Stimulated activated naive CD8-positive, alpha-beta T cell treated with anti-CD3 and anti-CD28 coated beads, Interleukin-15, amount 100 ng/mL, for 72 hours (primary cell): ENCODE measurements around the gene THRB.
A peak's percentile ranks its signal among the peaks of the same experiment; 100 is the strongest.

Source experiments
- ATAC-seq: fragments of 150-1000 bp; cut with Tn5 transposase; 2 replicates; pipeline ENCODE4 v1.10.0; 2021; ENCODE audit warnings: mild to moderate bottlenecking, moderate library complexity
- DNase-seq, 2 donors: peaks; one replicate each; pipeline ENCODE4 v3.0.0; 2021 to 2022
- H3K27ac Mint-ChIP-seq, 2 donors: one replicate each; pipeline ENCODE4 v1.8.0; 2022; ENCODE audit warnings: mild to moderate bottlenecking in 2 of 2, mixed read lengths in 2 of 2, moderate library complexity in 2 of 2
- H3K27me3 Mint-ChIP-seq: one replicate; pipeline ENCODE4 v1.8.0; 2022; ENCODE audit warnings: mixed read lengths
- H3K4me1 Mint-ChIP-seq: one replicate; pipeline ENCODE4 v1.8.0; 2022; ENCODE audit warnings: mild to moderate bottlenecking, mixed read lengths
- H3K4me3 Mint-ChIP-seq, 2 donors: one replicate each; pipeline ENCODE4 v1.8.0; 2022; ENCODE audit warnings: mild to moderate bottlenecking in 2 of 2, mixed read lengths in 2 of 2, moderate library complexity in 1 of 2
- H3K9me3 Mint-ChIP-seq, 2 donors: one replicate each; pipeline ENCODE4 v1.8.0; 2022; ENCODE audit warnings: mixed read lengths in 2 of 2

The THRB gene

DNA sequence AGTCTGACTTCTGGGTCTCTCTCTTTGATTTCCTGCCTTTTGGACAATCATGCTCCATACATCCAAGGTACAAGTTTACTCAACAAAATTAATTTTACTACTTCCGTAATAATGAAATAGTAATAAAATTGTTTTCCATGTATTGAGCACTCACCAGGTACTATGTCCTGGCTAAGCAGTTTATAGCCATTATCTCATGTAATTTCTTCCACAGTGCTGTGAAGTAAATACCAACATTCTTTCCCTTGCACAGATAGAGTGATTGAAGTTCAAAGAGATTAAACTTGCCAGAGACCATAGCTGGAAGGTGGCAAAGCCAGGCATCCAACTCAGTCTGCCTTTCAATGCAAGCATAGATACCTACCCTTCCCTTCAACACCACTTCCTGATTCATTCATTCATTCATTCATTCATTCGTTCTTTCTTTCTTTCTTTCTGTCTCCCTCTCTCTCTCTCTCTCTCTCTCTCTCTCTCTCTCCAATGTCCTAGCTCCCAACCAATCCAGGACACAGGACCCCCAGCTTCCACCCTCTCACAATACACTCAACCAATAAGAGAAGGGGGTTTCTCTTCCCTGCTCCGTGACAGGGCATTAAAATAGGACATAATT is 12.4 kb downstream of the THRB start:
- Mint-ChIP-seq H3K4me3 (no peak overlapping the region), H3K27me3 (peaks cover 22% of the 10 kb centered on the region), H3K9me3 (no peaks in the 10 kb centered on the region), H3K27ac (no peak overlapping the region), H3K4me1 (no peaks in the 10 kb centered on the region)
- ATAC-seq (no peak), DNase-seq (no peak)

DNA sequence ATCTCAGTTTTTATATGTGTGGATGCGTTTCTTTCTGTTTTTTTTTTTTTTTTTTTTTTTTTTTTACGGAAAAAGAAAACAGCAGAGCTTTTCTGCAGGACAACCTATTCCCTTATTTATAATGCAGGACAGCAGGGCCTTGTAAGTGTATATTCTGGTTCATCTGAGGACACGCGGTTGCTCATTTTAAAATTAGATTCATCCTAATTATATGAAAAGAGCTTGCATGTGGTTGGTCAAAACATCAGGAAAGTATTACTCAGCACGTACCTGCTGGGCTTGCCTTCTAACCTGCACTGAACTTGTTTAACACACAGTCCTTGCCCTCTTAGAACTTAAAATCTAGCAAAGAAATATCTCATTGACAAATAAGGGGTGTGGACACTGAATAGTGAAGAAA is 13.5 kb downstream of the THRB start:
- H3K27ac Mint-ChIP-seq = no peak overlapping the region
- no peaks in the 10 kb centered on the region for H3K4me1 Mint-ChIP-seq
- H3K27me3 Mint-ChIP-seq = peaks cover 22% of the 10 kb centered on the region
- no peak overlapping the region for H3K4me3 Mint-ChIP-seq
- DNase-seq = no peak
- no peak for ATAC-seq
- no peaks in the 10 kb centered on the region for H3K9me3 Mint-ChIP-seq

DNA sequence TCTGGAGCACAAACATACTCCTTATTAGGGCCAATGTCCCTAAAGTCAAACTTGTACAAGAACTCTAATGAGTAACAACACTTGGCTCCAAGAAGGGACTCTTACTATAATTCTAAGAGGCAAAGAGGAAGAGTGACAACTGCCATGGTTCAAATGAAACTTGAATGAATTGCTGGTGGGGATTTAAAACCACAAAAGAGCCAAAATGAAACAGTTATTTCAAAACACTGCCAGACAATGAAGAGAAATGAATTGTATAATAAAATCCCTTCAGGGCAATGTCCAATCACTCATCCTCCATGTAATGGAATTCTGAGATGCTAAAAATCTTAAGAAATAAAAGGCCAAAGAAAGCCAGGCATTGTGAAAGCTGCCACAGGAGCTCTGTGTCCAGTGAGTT is 14.2 kb downstream of the THRB start:
- Mint-ChIP-seq H3K9me3 (no peaks in the 10 kb centered on the region), H3K4me1 (no peaks in the 10 kb centered on the region), H3K4me3 (no peak overlapping the region), H3K27me3 (peaks cover 17% of the 10 kb centered on the region), H3K27ac (no peak overlapping the region)
- DNase-seq = no peak
- ATAC-seq = no peak

DNA sequence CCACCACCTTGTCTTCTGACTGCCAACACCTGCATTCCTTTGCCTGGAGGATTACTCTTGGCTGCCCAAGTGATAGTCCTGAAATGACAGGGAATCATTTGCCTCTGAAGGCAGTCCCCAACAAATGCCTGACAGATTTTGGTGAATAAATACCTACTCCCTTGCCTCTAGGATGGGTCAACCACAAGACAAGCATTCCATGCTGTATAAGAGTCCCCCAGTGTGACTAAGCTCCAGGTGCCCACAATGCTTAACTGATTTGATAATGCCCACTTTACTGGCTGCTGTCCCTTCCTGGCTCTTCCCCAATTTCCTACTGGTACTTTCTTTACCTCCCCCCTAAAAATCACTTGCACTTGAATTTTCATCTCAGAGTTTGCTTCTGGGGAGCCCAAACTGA is 14.8 kb downstream of the THRB start:
- Mint-ChIP-seq H3K4me1 (no peaks in the 10 kb centered on the region), H3K4me3 (no peak overlapping the region), H3K9me3 (no peaks in the 10 kb centered on the region), H3K27ac (no peak overlapping the region), H3K27me3 (peaks cover 14% of the 10 kb centered on the region)
- ATAC-seq (no peak), DNase-seq (no peak)

DNA sequence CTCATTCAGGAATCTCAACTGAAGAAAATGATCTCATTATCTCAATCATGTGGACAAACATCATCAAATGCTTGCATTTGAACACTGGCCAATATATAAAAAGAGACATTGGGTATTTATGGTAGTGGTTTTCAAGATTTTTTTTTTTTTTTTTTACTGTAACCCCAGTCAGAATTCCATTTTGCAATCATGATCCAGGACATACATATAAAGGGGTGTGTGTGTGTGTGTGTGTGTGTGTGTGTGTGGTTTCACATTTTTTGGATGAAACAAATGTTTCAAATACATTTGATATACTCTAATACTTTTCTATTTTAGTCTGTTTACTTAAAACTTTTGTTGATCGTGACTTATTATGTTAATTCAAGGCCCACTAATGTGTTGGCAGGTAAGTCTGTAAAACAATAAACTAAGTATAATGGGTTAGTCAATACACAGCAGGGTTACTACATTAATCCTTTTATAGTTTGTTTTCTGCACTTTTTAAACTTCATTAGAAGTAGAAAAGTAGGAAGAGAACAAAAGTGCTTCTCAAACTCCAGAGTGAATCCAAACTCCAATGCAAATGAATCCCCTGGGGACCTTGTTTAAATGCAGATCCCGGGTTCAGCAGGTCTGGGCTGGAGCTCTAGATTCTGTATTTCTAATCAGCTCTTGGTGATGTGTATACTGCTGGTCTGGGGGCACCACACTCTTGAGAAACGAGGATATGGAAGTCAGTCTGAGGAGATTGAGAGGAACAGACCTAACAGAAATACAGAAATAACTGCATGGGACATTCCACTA is 17.6 kb downstream of the THRB start:
- Mint-ChIP-seq H3K4me1 (no peaks in the 10 kb centered on the region), H3K27me3 (peaks cover 7% of the 10 kb centered on the region), H3K9me3 (no peaks in the 10 kb centered on the region), H3K4me3 (no peak overlapping the region), H3K27ac (no peak overlapping the region)
- ATAC-seq = no peak
- no peak for DNase-seq

DNA sequence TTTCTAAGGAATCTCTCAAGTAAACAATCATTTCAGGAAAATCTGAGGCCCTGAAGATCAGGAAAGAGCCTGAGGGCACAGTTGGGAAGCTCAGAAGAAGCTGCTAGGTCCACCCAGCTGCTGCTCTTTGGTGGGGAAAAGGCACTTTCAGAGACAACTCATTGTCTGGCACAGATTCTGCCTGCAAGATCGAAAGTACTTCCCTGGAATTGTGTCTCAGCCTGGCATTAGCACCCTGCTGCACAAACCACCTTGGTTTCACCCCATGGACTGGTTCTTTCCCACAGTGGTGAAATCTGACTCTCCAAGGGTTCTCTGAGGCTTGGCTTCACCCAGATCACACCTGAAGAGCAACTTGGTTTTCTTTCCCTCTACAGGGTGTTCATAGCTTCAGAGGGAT is 18.7 kb downstream of the THRB start:
- H3K27me3 Mint-ChIP-seq = peaks cover 7% of the 10 kb centered on the region

DNA sequence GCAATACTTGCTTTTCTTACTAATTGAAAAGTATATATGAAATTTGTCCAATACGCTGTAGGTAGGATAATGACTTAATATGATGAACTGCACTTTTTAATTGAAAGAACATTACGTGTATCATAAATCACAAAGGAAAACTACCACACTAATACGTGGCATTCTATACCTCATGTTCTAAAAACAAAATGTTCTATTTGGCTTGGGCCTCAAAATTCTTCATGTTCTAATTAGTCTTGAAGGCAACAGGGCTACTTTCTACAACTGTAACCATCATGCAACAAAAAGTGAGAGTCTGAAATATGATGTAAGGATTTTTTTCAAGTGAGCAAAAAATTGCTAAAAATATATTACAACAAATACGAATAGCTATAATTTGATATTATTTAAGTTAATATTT is 19.8 kb downstream of the THRB start:
- peaks cover 1% of the 10 kb centered on the region for H3K27me3 Mint-ChIP-seq
- H3K4me3 Mint-ChIP-seq = no peak overlapping the region
- ATAC-seq (no peak), DNase-seq (no peak)
- no peaks in the 10 kb centered on the region for H3K4me1 Mint-ChIP-seq
- H3K27ac Mint-ChIP-seq = no peak overlapping the region
- H3K9me3 Mint-ChIP-seq = no peaks in the 10 kb centered on the region

More for the DNA sequence above, 18.7 kb downstream of the THRB start:
- Mint-ChIP-seq H3K9me3 (no peaks in the 10 kb centered on the region), H3K4me3 (no peak overlapping the region), H3K27ac (no peak overlapping the region), H3K4me1 (no peaks in the 10 kb centered on the region)
- DNase-seq = no peak
- ATAC-seq = no peak

DNA sequence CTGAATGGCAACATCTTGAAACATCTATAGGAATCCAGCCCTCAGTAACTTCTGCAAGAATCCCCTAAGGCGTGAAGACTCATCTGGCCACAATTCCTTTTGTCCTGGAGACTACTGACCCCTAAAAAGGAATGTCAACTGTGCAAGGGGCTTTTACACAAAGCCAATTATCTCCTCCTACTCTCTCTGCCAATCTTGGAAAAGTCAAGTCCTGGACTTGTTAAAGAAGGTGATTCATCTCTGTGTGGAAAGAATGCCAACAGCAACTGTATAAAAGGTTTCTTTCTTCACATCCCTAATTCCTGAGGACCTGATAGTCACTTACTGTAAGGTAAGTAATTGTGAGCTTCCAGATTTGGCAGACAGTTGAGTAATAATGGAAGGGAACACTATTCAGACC is 22.3 kb downstream of the THRB start:
- no peak for ATAC-seq

DNA sequence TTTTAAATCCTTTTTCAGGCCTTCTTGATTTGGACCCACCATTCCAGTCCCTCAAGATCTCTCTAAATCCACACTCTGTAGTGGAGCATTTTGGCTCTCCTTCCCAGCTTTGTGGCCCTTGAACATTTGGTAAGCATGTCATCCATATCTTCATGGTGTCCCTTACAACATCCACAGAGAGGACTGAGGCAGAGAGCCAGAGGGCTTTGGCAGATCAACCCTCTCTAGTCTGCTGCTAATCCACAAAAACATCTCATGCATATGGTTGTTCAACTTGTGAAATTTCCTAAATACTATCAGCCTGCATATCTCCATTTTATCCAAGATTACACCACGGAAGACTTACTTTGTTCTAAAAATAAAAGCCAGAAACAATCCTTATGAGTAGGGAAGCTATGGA is 23.2 kb downstream of the THRB start:
- Mint-ChIP-seq H3K27me3 (no peaks in the 10 kb centered on the region), H3K27ac (no peak overlapping the region), H3K9me3 (no peaks in the 10 kb centered on the region), H3K4me3 (no peak overlapping the region), H3K4me1 (no peaks in the 10 kb centered on the region)
- DNase-seq (no peak), ATAC-seq (no peak)

More for the DNA sequence above, 22.3 kb downstream of the THRB start:
- no peak overlapping the region for H3K4me3 Mint-ChIP-seq
- H3K4me1 Mint-ChIP-seq = no peaks in the 10 kb centered on the region
- H3K9me3 Mint-ChIP-seq = no peaks in the 10 kb centered on the region
- no peaks in the 10 kb centered on the region for H3K27me3 Mint-ChIP-seq
- no peak for DNase-seq
- H3K27ac Mint-ChIP-seq = no peak overlapping the region

DNA sequence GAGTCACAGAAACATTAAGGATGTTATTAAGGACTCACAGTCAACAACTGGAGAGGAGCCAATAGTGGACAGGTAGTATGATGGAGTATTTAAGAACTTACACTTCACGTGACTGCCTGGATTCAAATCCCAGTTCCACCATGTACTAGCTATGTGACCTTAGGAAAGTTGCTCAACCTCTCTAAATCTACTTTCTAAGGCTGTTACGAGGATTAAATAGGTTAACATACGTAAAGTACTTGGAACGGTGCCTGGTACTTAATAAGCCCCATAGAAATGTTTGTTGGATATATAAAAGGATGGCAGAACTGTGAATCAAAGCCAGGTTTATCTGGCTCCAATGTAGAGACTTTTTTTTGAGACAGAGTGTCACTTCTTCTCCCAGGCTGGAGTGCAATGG is 24.4 kb downstream of the THRB start:
- Mint-ChIP-seq H3K27ac (no peak overlapping the region), H3K4me1 (no peaks in the 10 kb centered on the region), H3K9me3 (peaks cover 0 to 2% of the 10 kb centered on the region in 2 donors), H3K27me3 (no peaks in the 10 kb centered on the region), H3K4me3 (no peak overlapping the region)
- ATAC-seq = no peak
- DNase-seq = no peak

DNA sequence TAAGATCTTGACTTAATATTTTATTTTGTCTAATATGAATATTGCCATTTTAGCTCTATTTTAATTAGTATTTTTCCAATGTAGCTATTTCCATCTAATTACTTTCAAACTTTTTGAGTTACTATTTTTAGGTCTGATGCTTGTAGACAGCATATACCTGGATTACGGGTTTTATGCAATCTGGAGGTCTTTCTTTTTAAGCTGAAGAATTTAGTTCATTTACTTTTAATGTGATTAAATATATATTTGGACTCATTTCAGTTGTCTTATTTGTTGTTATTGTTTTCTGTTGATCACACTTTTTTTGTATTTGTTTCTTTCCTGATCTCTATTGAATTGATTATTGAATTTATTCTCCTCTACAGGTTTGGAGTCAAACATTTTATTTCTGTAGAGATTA is 30.3 kb downstream of the THRB start:
- Mint-ChIP-seq H3K9me3 (peaks cover 0 to 8% of the 10 kb centered on the region in 2 donors), H3K4me1 (no peaks in the 10 kb centered on the region), H3K4me3 (no peak overlapping the region), H3K27me3 (no peaks in the 10 kb centered on the region), H3K27ac (no peak overlapping the region)
- no peak for DNase-seq
- ATAC-seq = no peak

DNA sequence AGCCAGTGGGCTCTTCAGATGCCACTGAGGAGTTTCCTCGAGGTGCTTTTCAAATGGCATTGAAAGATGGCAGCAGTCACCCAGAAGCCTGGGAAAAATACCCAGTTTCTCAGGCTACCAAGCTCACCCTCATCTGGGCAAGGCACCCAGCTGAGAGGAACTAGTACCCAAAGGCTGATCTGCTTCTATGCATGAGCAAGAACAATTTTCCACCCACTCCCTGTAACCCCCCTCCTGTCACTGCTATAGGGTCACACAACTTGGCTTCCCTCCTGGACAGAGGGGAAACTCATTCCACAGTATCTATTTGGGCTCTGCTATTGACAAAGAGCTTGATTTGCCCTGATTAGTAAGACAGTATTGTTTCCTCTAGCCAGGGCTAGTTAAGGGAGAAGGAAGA is 31.9 kb downstream of the THRB start:
- H3K9me3 Mint-ChIP-seq = peaks cover 0 to 13% of the 10 kb centered on the region in 2 donors
- no peaks in the 10 kb centered on the region for H3K4me1 Mint-ChIP-seq
- ATAC-seq (no peak), DNase-seq (no peak)
- H3K27ac Mint-ChIP-seq = no peak overlapping the region
- H3K27me3 Mint-ChIP-seq = no peaks in the 10 kb centered on the region
- no peak overlapping the region for H3K4me3 Mint-ChIP-seq

DNA sequence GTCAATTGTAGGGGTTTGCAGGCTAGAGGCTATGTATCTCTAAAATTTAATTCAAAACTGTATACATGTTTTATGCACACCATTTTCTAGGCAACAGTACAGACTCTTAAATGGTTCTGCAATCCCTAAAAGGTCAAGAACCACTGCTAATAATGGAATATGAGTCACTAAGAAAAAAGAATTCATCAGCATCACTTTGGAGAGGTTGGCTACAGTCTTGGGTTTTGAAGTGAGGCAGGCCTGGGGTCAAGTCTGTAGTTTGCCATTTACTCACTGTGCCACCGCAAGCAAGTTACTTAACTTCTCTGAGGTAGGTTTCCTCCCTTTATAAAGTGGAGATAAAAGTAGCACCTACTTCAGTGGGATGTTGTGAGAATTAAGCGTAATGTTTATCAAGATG is 33.7 kb downstream of the THRB start:
- no peaks in the 10 kb centered on the region for H3K4me1 Mint-ChIP-seq
- no peak overlapping the region for H3K27ac Mint-ChIP-seq
- ATAC-seq (no peak), DNase-seq (no peak)
- H3K9me3 Mint-ChIP-seq = peaks cover 0 to 13% of the 10 kb centered on the region in 2 donors
- no peak overlapping the region for H3K4me3 Mint-ChIP-seq
- H3K27me3 Mint-ChIP-seq = no peaks in the 10 kb centered on the region

DNA sequence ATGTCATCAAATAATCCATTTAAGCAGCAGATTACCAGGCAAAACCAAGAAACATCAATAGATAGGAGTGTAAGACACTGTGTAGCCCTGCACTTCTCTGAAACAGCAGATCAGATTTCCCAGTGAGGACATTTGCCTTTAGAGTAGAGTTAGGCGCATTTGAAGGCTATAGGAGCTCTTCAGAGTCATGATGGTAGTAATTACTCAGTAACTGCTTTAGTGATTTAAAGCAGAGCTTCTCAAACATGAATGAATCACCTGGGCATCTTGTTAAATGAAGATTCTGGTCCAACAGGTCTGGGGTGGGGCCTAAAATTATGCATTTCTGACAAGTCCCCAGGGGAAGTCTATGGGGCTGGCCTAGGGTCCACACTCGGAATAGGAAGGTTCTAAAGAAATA is 36.9 kb downstream of the THRB start:
- Mint-ChIP-seq H3K27me3 (no peaks in the 10 kb centered on the region), H3K4me3 (no peak overlapping the region), H3K27ac (no peak overlapping the region), H3K4me1 (no peaks in the 10 kb centered on the region), H3K9me3 (peaks cover 0 to 5% of the 10 kb centered on the region in 2 donors)
- no peak for ATAC-seq
- DNase-seq = no peak

DNA sequence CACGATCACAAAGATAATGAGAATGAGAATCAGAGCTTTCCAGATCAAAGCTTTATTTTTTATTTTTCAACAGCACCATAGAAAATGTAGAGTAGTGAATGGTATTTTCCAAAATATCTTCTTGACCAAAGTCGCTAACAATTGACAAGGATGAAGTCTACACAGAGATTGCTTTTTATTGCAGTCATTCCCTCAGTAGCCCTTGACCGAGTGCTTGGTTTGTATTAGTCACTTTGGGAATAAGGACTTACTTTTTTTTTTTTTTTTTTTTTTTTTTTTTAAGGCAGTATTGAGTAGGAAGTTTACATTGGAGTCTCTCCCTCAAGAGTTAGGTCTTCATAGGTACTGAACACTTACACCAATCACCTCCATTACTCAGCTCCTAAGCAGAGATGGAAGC is 39.8 kb downstream of the THRB start:
- Mint-ChIP-seq H3K27ac (no peak overlapping the region), H3K4me1 (no peaks in the 10 kb centered on the region), H3K9me3 (peaks cover 0 to 5% of the 10 kb centered on the region in 2 donors), H3K4me3 (no peak overlapping the region), H3K27me3 (no peaks in the 10 kb centered on the region)
- no peak for DNase-seq
- ATAC-seq = no peak

DNA sequence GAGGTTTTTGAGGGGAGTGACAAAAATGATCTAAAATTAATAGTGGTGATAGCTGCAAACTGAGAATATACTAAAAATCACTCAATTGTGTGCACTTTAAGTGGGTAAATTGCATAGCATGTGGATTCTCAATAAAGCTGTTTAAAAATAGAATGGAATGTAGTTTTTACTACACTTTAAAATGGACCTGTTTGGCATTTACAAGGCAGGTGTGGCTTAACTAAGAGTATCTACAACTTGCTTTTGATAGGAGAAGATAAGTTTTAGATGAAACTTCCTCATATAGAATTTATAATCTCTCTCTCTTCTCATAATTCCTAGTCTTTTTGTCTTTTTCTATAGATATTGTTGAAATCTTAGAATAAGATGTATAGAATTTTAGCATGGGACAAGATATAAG is 40.3 kb downstream of the THRB start:
- ATAC-seq (no peak), DNase-seq (no peak)
- Mint-ChIP-seq H3K27me3 (no peaks in the 10 kb centered on the region), H3K4me3 (no peak overlapping the region), H3K4me1 (no peaks in the 10 kb centered on the region), H3K27ac (peak overlapping the region in 1 of 2 donors; percentile 33), H3K9me3 (peaks cover 0 to 5% of the 10 kb centered on the region in 2 donors)
